HG03521 (cell line): ENCODE results near the gene ZNF785.
"Not testable (repeated sequence)": the region's sequence is repeated elsewhere in the genome, so short reads cannot be mapped to it uniquely, and the experiment has no call there.

Experiments
- ATAC-seq: cut with Tn5 transposase; IDR thresholded peaks from one replicate; pipeline ENCODE4 v1.9.1; 2021; ENCODE audit warnings: mild to moderate bottlenecking, moderate library complexity; ENCODE audit not compliant: unreplicated experiment

Gene ZNF785

DNA sequence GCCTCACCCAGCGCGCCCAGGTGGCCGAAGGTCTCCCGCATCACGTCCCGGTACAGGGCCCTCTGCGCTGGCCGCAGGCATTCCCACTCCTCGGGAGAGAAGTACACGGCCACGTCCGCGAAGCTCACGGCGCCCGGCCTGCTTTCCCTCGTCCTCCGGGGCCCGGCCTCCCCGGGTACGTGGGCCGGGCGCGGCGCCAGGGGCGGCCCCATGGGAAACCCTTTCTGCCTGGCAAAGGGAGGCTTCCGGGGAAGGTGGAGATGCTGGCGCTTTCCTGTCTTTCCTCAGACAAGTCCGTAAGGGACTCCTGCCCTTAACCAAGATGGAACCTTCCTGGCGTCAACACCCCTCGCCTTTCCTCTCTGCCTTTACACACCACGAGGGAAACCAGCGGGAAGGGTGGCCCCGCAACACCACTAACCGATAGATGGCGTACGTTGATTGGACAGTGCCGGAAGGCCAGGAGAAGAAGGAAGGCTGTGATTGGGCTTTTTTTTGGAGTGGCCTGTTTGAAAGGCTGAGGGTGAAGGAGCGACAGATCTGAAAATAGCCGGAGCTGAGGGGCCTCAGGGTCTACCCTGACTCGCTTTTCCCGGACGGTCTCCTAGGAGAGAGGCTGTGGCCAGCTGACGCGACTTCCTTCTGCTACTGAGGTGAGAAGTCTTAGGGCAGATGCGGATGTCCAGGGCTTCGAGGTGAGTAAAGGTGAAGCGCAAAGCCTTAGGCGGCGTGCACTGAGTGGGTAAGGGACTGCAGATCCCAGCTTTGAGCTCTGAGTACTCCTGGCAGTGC is at the start of gene ZNF785:
ZNF785 (minus strand) TSS at position 298 of the 792 bp plus-strand sequence; CDS start at position 212, 86 bp downstream.
- peak; percentile 89 for ATAC-seq

GRCh38 chr16:30633526-30633925 is 48.0 kb upstream of the ZNF785 start:
- ATAC-seq, result no peak

GRCh38 chr16:30632454-30632853 is 47.0 kb upstream of the ZNF785 start:
- not testable (repeated sequence) for ATAC-seq

- ATAC-seq, result no peak
Measured at GRCh38 chr16:30628628-30629540, 43.4 kb upstream of the ZNF785 start.

DNA sequence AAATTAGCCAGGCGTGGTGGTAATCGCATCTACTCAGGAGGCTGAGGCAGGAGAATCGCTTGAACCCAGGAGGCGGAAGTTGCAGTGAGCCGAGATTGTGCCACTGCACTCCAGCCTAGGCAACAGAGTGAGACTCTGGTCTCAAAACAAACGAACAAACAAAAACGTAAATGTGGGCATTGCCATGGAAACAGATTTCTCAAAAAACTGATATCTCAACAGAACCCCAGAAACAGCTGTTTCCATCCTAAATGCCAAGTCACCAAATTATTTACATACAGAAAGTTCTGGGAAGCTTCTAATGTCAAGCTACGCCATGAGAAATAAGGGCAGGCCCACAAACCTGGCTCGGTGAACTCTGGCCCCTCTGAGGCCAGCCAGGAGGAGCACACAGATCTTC is 40.7 kb upstream of the ZNF785 start:
- no peak for ATAC-seq

GRCh38 chr16:30623536-30624283 is 38.2 kb upstream of the ZNF785 start:
- ATAC-seq, result no peak

- ATAC-seq, result no peak
Measured at GRCh38 chr16:30622455-30623032, 37.0 kb upstream of the ZNF785 start.

DNA sequence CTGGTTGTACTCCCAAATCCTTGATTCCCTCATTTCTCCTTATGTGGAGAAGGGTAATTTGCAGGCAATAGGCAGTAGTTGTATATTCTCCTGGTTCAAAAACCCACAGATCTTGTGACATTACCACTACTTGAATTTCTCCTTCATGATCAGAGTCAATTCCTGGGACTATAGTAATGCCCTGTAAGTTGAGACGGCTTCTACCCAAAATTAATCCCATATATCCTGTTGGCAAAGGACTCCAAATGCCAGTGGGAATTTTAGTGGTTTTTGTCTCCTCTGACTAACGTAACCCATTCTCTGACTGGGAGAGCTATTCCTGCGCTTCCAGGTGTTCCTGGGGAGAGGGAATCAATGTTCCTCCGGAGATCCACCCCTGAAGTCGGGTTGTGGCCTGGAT is 36.3 kb upstream of the ZNF785 start:
- no peak for ATAC-seq

DNA sequence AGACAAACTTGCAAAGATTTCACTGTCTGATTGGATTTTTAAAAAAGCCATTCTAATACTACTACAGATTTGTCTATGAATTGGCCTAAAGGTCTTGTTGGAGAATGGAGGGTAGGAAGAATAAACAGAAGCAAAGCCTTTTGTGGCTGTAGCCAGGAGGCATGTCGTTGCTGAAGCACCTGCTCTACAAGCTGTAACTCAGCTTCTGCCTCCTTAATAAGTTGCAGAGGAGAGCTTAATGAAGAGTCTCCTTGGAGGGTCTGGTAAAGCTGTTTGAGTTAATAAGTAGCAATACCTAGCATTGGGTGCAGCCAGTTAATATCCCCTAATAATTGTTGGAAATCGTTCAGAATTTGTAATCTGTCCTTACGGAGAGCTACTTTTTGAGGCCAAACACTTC is 34.7 kb upstream of the ZNF785 start:
- no peak for ATAC-seq

GRCh38 chr16:30619638-30620037 is 34.1 kb upstream of the ZNF785 start:
- no peak for ATAC-seq

- no peak for ATAC-seq
Measured at GRCh38 chr16:30619202-30619601, 33.7 kb upstream of the ZNF785 start.

GRCh38 chr16:30615358-30616091 is 30.0 kb upstream of the ZNF785 start:
- no peak for ATAC-seq

DNA sequence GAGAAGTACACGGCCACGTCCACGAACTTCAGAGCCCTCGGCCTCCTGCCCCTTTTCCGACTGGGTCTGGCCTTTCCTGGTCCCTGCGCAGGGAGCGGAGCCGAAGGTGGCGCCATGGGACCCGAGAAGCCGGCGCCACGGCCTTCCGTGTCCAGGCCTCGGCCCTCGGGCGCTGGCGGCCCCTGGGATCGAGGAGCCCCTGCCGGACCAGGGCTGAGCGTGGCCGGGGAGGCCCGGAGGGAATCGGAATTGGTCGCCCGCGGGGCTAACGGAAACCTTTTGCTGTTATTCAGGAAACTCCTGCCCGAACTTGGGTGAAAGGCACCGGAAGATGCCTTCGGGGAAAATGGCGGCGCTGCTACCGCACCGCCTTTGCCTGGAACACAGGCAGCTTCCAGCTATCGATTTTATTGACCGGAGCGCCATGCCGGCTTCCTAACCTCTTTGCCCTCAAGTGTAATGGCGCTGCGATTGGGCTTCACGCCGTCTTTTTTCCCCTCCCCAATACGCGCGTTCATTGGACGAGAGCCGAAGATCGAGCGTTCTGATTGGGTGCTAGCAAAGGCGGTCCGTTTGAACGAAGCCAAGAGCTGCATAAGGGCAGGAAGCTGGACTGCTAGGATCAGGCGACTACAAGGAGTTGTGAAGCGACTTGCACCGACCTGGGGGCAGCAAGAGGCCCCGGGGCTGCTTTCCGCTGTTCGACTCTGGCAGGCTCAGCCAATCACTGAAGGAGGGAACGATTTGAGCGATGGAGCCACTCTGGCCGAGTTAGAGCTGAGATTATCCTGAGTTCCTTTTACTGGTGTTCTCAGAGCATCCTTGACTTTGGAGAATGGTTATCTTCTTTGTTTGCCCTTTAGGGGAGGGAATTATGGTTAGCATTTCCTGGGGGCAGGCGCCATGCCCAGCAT is 24.7 kb upstream of the ZNF785 start, which contains the start of gene ZNF689:
ZNF689 (minus strand) TSS at position 464 of the 914 bp plus-strand sequence; CDS start at position 116, 348 bp downstream.
- ATAC-seq, result peak; percentile 72

GRCh38 chr16:30609002-30609925 is 23.8 kb upstream of the ZNF785 start:
- ATAC-seq, result no peak

DNA sequence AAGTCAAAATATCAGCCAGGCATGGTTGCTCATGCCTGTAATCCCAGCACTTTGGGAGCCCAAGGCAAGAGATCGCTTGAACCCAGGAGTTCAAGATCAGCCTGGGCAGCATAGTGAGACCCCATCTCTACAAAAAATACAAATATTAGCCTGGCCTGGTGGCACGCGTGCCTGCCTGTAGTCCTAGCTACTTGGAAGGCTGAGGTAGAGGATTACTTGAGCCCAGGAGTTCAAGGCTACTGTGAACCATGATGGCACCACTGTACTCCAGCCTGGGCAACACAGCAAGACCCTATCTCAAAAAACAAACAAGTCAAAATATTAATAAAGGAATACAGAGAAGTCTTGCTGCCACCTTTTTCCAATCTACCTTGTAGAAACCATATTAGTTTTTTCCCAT is 20.5 kb upstream of the ZNF785 start:
- ATAC-seq, result no peak

DNA sequence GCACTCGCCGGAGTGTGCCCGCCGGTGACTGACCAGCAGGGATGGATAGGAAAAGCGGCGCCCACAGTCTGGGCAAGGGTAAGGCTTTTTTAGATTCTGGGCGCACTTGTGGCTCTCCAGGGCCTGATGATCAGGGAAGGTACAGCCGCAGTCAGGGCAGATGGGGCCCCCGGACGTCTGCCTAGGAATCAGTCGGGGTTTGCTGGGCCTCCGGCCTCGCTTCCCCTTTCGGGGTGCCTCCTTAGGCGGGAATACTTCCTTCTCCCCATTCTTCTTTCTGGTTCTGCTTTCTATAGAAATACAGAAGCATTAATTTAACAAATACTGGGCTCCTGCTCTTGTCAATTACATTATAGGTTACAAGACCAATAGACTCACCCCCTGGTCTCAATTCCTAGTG is 19.7 kb upstream of the ZNF785 start:
- ATAC-seq, result no peak

DNA sequence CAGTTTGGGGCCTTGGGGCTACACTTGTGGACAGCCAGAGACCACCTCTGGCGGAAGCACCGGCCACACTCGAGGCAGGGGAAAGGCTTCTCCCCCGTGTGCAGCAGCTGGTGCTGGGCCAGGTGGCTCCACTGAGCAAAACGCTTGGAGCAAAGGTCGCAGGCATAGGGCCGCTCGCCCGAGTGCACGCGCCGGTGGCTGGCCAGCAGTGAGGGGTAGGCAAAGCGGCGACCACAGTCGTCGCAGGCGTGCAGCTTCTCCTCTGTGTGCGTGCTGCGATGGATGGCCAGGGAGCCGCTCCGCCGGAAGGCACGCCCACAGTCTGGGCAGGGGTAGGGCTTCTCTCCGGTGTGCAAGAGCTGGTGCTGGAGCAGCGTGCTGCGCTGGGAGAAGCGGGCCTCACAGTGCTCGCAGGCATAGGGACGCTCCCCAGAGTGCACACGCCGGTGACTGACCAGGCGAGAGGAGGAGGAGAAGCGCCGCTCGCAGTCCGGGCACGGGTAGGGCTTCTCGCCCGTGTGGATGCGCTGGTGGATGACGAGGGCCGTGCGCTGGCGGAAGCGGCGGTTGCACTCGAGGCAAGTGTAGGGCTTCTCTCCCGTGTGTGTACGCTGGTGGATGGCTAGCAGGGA is 18.9 kb upstream of the ZNF785 start:
- no peak for ATAC-seq
